GM23338 (cell line): ENCODE data around the gene MYORG. TPM values are rescaled to one million over a fixed set of nuclear protein-coding genes. Genes with fewer than 3 reads are reported as not detected.

Experiments
- ATAC-seq: fragments of 200-7000 bp; cut with Tn5 transposase; 3 replicates; pipeline ENCODE4 v1.9.1; 2020
- DNase-seq: peaks from one replicate; pipeline ENCODE4 v3.0.0-alpha.2; 2015; ENCODE audit warnings: low spot score
- H2AFZ ChIP-seq: fragments of 200-600 bp; sonication (generic); 2 replicates; pipeline ENCODE4 v1.8.0; 2016; ENCODE audit warnings: antibody characterized with exemption, mild to moderate bottlenecking, moderate library complexity
- H3F3A ChIP-seq: fragments of 200-600 bp; sonication (generic); replicated peaks from 2 replicates; pipeline ENCODE4 v1.8.0; 2017; ENCODE audit warnings: antibody characterized with exemption, mixed run types, low read depth
- H3K27ac ChIP-seq: fragments of 200-600 bp; sonication (generic); 2 replicates; pipeline ENCODE4 v1.6.1; 2016; ENCODE audit warnings: low read depth
- H3K27me3 ChIP-seq: fragments of 200-600 bp; sonication (generic); 2 replicates; pipeline ENCODE4 v1.8.0; 2016; ENCODE audit warnings: mild to moderate bottlenecking, mixed run types, moderate library complexity; ENCODE audit not compliant: insufficient read depth
- H3K36me3 ChIP-seq: fragments of 200-600 bp; sonication (generic); 2 replicates; pipeline ENCODE4 v1.8.0; 2016; ENCODE audit warnings: mild to moderate bottlenecking; ENCODE audit not compliant: insufficient read depth
- H3K4me1 ChIP-seq: fragments of 200-600 bp; sonication (generic); 2 replicates; pipeline ENCODE4 v1.8.0; 2016; ENCODE audit warnings: mild to moderate bottlenecking, moderate library complexity; ENCODE audit not compliant: insufficient read depth
- H3K4me2 ChIP-seq: fragments of 200-600 bp; sonication (generic); 2 replicates; pipeline ENCODE4 v1.7.1; 2017; ENCODE audit warnings: mixed run types
- H3K4me3 ChIP-seq: fragments of 200-600 bp; sonication (generic); 2 replicates; pipeline ENCODE4 v1.6.1; 2016; ENCODE audit warnings: mixed run types
- H3K79me2 ChIP-seq: fragments of 200-600 bp; sonication (generic); replicated peaks from 2 replicates; pipeline ENCODE4 v1.8.0; 2017; ENCODE audit warnings: mild to moderate bottlenecking; ENCODE audit not compliant: insufficient read depth
- H3K9me2 ChIP-seq: fragments of 200-600 bp; sonication (generic); 2 replicates; pipeline ENCODE4 v1.8.0; 2017; ENCODE audit not compliant: insufficient read depth
- H4K20me1 ChIP-seq: fragments of 200-600 bp; sonication (generic); replicated peaks from 2 replicates; pipeline ENCODE4 v1.8.0; 2017; ENCODE audit warnings: mild to moderate bottlenecking; ENCODE audit not compliant: insufficient read depth
- H3K27ac Mint-ChIP-seq: 2 replicates; pipeline ENCODE4 v1.8.0; 2020; ENCODE audit warnings: inconsistent platforms, mild to moderate bottlenecking, moderate library complexity, mixed read lengths
- H3K27me3 Mint-ChIP-seq: 3 replicates; pipeline ENCODE4 v1.8.0; 2022; ENCODE audit warnings: low read depth, mild to moderate bottlenecking, moderate library complexity, mixed read lengths, inconsistent platforms; ENCODE audit not compliant: insufficient read depth, poor library complexity
- H3K36me3 Mint-ChIP-seq: 3 replicates; pipeline ENCODE4 v1.8.0; 2021; ENCODE audit warnings: low read depth, mild to moderate bottlenecking, inconsistent platforms, moderate library complexity, mixed read lengths
- H3K4me1 Mint-ChIP-seq: 3 replicates; pipeline ENCODE4 v1.8.0; 2020; ENCODE audit warnings: mild to moderate bottlenecking, inconsistent platforms, mixed read lengths
- H3K4me3 Mint-ChIP-seq: 3 replicates; pipeline ENCODE4 v1.8.0; 2021; ENCODE audit warnings: moderate library complexity, mild to moderate bottlenecking, inconsistent platforms, mixed read lengths
- H3K9me3 Mint-ChIP-seq: 3 replicates; pipeline ENCODE4 v1.8.0; 2020; ENCODE audit warnings: moderate library complexity, mild to moderate bottlenecking, inconsistent platforms, mixed read lengths
- CREB1 ChIP-seq: fragments of 250-450 bp; sonication (Bioruptor Pico); IDR thresholded peaks from 2 replicates; pipeline ENCODE4 v1.5.0; 2020; ENCODE audit warnings: low read depth, mild to moderate bottlenecking, moderate library complexity
- CTCF ChIP-seq, 2 experiments: fragments of 200-600 bp in 1 of 2; sonication (generic) in 1 of 2; conservative IDR thresholded peaks; 2 replicates each; pipeline versions ENCODE4 v1.5.1 to v1.6.1; 2016 to 2017; ENCODE audit warnings: antibody characterized with exemption in 2 of 2, low read depth in 2 of 2, mild to moderate bottlenecking in 2 of 2, moderate library complexity in 1 of 2
- ETS1 ChIP-seq: IDR thresholded peaks from 2 replicates; pipeline ENCODE4 v1.6.1; 2016; ENCODE audit warnings: antibody characterized with exemption
- EZH2 ChIP-seq: fragments of 200-600 bp; sonication (generic); IDR thresholded peaks from one replicate; pipeline ENCODE4 v1.8.0; 2017; ENCODE audit warnings: antibody characterized with exemption, mild to moderate bottlenecking, low read depth; ENCODE audit not compliant: unreplicated experiment
- EZH2phosphoT487 ChIP-seq: fragments of 200-600 bp; sonication (generic); IDR thresholded peaks from one replicate; pipeline ENCODE4 v1.8.1; 2018; ENCODE audit warnings: antibody characterized with exemption; ENCODE audit not compliant: unreplicated experiment
- JUNB ChIP-seq: IDR thresholded peaks from one replicate; pipeline ENCODE4 v1.6.1; 2016; ENCODE audit warnings: antibody characterized with exemption; ENCODE audit not compliant: unreplicated experiment
- NANOG ChIP-seq: IDR thresholded peaks from 2 replicates; pipeline ENCODE4 v1.6.1; 2016; ENCODE audit warnings: antibody characterized with exemption, borderline replicate concordance
- POLR2AphosphoS5 ChIP-seq: IDR thresholded peaks from 2 replicates; pipeline ENCODE4 v1.6.1; 2016; ENCODE audit warnings: antibody characterized with exemption, low read depth
- REST ChIP-seq: IDR thresholded peaks from one replicate; pipeline ENCODE4 v1.6.1; 2018; ENCODE audit warnings: antibody characterized with exemption; ENCODE audit not compliant: unreplicated experiment
- STAT1 ChIP-seq: IDR thresholded peaks from one replicate; pipeline ENCODE4 v1.6.1; 2016; ENCODE audit warnings: antibody characterized with exemption; ENCODE audit not compliant: unreplicated experiment
- ZNF114 ChIP-seq: fragments of 250-450 bp; sonication (Bioruptor Pico); IDR thresholded peaks from 2 replicates; pipeline ENCODE4 v1.5.0; 2020; ENCODE audit warnings: mild to moderate bottlenecking, moderate library complexity
- ZNF331 ChIP-seq: fragments of 250-450 bp; sonication (Bioruptor Pico); IDR thresholded peaks from 2 replicates; pipeline ENCODE4 v1.5.0; 2020; ENCODE audit warnings: low read depth, mild to moderate bottlenecking, moderate library complexity
- ZNF462 ChIP-seq: fragments of 250-450 bp; sonication (Bioruptor Pico); IDR thresholded peaks from 2 replicates; pipeline ENCODE4 v1.5.0; 2020; ENCODE audit warnings: mild to moderate bottlenecking, moderate library complexity
- polyA plus RNA-seq: library from polyadenylated mRNA; unstranded; fragments of >200 nt; fragmentation: Nextera tagmentation; extraction: Ambion mirVana; gene quantifications from 2 replicates; pipeline ENCODE4 v1.2.1, GENCODE V29; 2016
- total RNA-seq: library from RNA; depleted of rRNA; stranded (reverse); fragments of >200 nt; shearing (Covaris generic); gene quantifications from 2 replicates; pipeline ENCODE4 v1.2.3, GENCODE V29; 2014

MYORG gene
- total and polyA plus RNA-seq, 2 experiments from 2014 or later = 1.5 to 7.3 TPM

GRCh38 chr9:34341659-34342295, 34.9 kb downstream of the MYORG start:
- no peak for ATAC-seq
- Histone ChIP-seq H3K9me2 (no peaks in the 10 kb centered on the region), H3K27me3 (no peaks in the 10 kb centered on the region), H3K36me3 (no peaks in the 10 kb centered on the region), H4K20me1 (no peaks in the 10 kb centered on the region), H3K27ac (no peak overlapping the region), H3F3A (no peaks in the 10 kb centered on the region), H3K4me1 (no peaks in the 10 kb centered on the region), H2AFZ (no peak overlapping the region), H3K79me2 (0 out of 2 replicates have a peak, but pooled peaks cover 2% of the 10 kb centered on the region), H3K4me2 (no peak overlapping the region), H3K4me3 (no peak overlapping the region)
- no peak for TF ChIP-seq POLR2AphosphoS5
- no peak for TF ChIP-seq ZNF462 (CRISPR knock-in tag)
- TF ChIP-seq EZH2 = no peak
- TF ChIP-seq ZNF331 (CRISPR knock-in tag) = no peak
- TF ChIP-seq REST = no peak
- no peak for TF ChIP-seq NANOG
- TF ChIP-seq CTCF (conservative IDR thresholded peaks at IDR 0.05; ENCODE audit: low read depth in 2 of 2) = no peak
- no peak for TF ChIP-seq ZNF114 (CRISPR knock-in tag)
- TF ChIP-seq EZH2phosphoT487 = no peak
- no peak for TF ChIP-seq STAT1
- TF ChIP-seq JUNB = no peak
- TF ChIP-seq ETS1 = no peak
- TF ChIP-seq CREB1 (CRISPR knock-in tag) = no peak
- Mint-ChIP-seq H3K4me1 (peaks cover 4% of the 10 kb centered on the region; the same call in 1 of the 3 replicates), H3K27me3 (peaks cover 8% of the 10 kb centered on the region), H3K4me3 (no peak overlapping the region), H3K27ac (no peak overlapping the region), H3K9me3 (no peaks in the 10 kb centered on the region; the same call in 2 of the 3 replicates), H3K36me3 (peaks cover 21% of the 10 kb centered on the region; the same call in 2 of the 3 replicates)
- no peak for DNase-seq
